K562 (cell line): ENCODE results near the gene TMEM120A. TPM values are rescaled to one million over a fixed set of nuclear protein-coding genes. Genes with fewer than 3 reads are reported as not detected.

Source experiments
- DEAF1 ChIP-seq: fragments of 450-650 bp; formaldehyde crosslinking; IDR thresholded peaks from 2 replicates; pipeline ENCODE4 v1.4.0; 2020; ENCODE audit warnings: mild to moderate bottlenecking, moderate library complexity
- FOXA1 ChIP-seq: fragments of 450-650 bp; IDR thresholded peaks from 2 replicates; pipeline ENCODE4 v1.6.1; 2016; ENCODE audit warnings: mild to moderate bottlenecking, borderline replicate concordance
- JUND ChIP-seq, 2 experiments: IDR thresholded peaks; 2 replicates in 1 of 2; 3 replicates in 1 of 2; pipeline ENCODE4 v1.6.1; 2011; ENCODE audit warnings: borderline replicate concordance in 2 of 2, low read depth in 2 of 2, low read length in 2 of 2, improper control_type of control experiment in 1 of 2, missing biosample characterization in 1 of 2, missing genetic modification characterization in 1 of 2, missing genetic modification reagents in 1 of 2
- MBD1 ChIP-seq: fragments of 250-450 bp; sonication (Bioruptor Pico); IDR thresholded peaks from 2 replicates; pipeline ENCODE4 v1.8.0; 2022; ENCODE audit warnings: inconsistent platforms
- MTF1 ChIP-seq: fragments of 250-450 bp; sonication (Bioruptor Pico); IDR thresholded peaks from 2 replicates; pipeline ENCODE4 v1.9.0; 2021; ENCODE audit warnings: moderate library complexity, mild to moderate bottlenecking, inconsistent platforms, borderline replicate concordance
- NFYB ChIP-seq: IDR thresholded peaks from 2 replicates; pipeline ENCODE4 v1.6.1; 2011; ENCODE audit warnings: mild to moderate bottlenecking, moderate library complexity; ENCODE audit not compliant: insufficient read length; ENCODE audit errors: extremely low read depth
- PHB ChIP-seq: fragments of 250-450 bp; sonication (Bioruptor Pico); IDR thresholded peaks from 2 replicates; pipeline ENCODE4 v1.5.0; 2021
- PKNOX1 ChIP-seq: fragments of 450-650 bp; IDR thresholded peaks from 2 replicates; pipeline ENCODE4 v1.6.1; 2016
- PRPF4 ChIP-seq: fragments of 200-400 bp; formaldehyde crosslinking; IDR thresholded peaks from one replicate; pipeline ENCODE4 v1.6.1; 2017; ENCODE audit warnings: low read length, low read depth, mild to moderate bottlenecking; ENCODE audit not compliant: insufficient read depth, poor library complexity, severe bottlenecking
- RAD21 ChIP-seq, 2 experiments: fragments of 250-450 bp in 1 of 2; fragments of 450-650 bp in 1 of 2; sonication (Bioruptor Pico) in 1 of 2; formaldehyde crosslinking in 1 of 2; IDR thresholded peaks in 1 of 2; conservative IDR thresholded peaks in 1 of 2; 2 replicates each; pipeline versions ENCODE4 v1.4.0 to v1.8.0; 2020 to 2022; ENCODE audit warnings: mild to moderate bottlenecking in 2 of 2, moderate library complexity in 1 of 2
- RBM22 ChIP-seq: fragments of 200-400 bp; formaldehyde crosslinking; IDR thresholded peaks from 2 replicates; pipeline ENCODE4 v1.6.1; 2018; ENCODE audit warnings: low read length, low read depth; ENCODE audit not compliant: poor library complexity, severe bottlenecking
- RBM25 ChIP-seq: fragments of 200-400 bp; formaldehyde crosslinking; IDR thresholded peaks from 2 replicates; pipeline ENCODE4 v1.6.1; 2018; ENCODE audit warnings: low read length, low read depth, moderate library complexity; ENCODE audit not compliant: severe bottlenecking
- TAF15 ChIP-seq: fragments of 200-400 bp; formaldehyde crosslinking; IDR thresholded peaks from 2 replicates; pipeline ENCODE4 v1.6.1; 2017; ENCODE audit warnings: mild to moderate bottlenecking, low read depth, low read length, moderate library complexity
- THAP12 ChIP-seq: fragments of 250-450 bp; sonication (Bioruptor Pico); IDR thresholded peaks from 2 replicates; pipeline ENCODE4 v1.9.0; 2021; ENCODE audit warnings: mild to moderate bottlenecking, inconsistent platforms
- ZC3H8 ChIP-seq: fragments of 450-650 bp; IDR thresholded peaks from 2 replicates; pipeline ENCODE4 v1.6.1; 2017
- ZKSCAN3 ChIP-seq: fragments of 250-450 bp; sonication (Bioruptor Pico); IDR thresholded peaks from 2 replicates; pipeline ENCODE4 v1.4.0; 2020
- ZNF507 ChIP-seq: conservative IDR thresholded peaks from 2 replicates; pipeline ENCODE4 v1.6.1; 2017; ENCODE audit warnings: missing genetic modification characterization, missing compliant biosample characterization
- ZNF551 ChIP-seq: fragments of 250-450 bp; sonication (Bioruptor Pico); IDR thresholded peaks from 2 replicates; pipeline ENCODE4 v1.5.0; 2021; ENCODE audit warnings: mild to moderate bottlenecking, moderate library complexity
- polyA plus RNA-seq, 8 experiments: library from polyadenylated mRNA; depleted of rRNA in 4 of 8; stranded (reverse) in 5 of 8; unstranded in 3 of 8; fragments of >200 nt; fragmentation: Nextera tagmentation in 2 of 8; fragmentation: Illumina TruSeq in 1 of 8; extraction: Ambion mirVana in 2 of 8; extraction: Trizol in 1 of 8; gene quantifications; 2 replicates each; pipeline versions ENCODE4 v1.2.1 to v1.2.3, GENCODE V29; 2011 to 2014; ENCODE audit warnings: inconsistent platforms in 1 of 8, missing spikeins in 1 of 8
- total RNA-seq, 7 experiments: library from RNA; depleted of rRNA in 6 of 7; stranded (reverse); fragments of >200 nt in 6 of 7; fragmentation: Illumina TruSeq in 2 of 7; extraction: Trizol in 2 of 7; gene quantifications; 2 replicates each; pipeline versions ENCODE4 v1.2.1 to v1.2.3, GENCODE V29; 2011 to 2021; ENCODE audit warnings: low replicate concordance in 1 of 7

TMEM120A gene
- total and polyA plus RNA-seq, 9 of the 15 experiments (the other 6 are each of a cell fraction or from before 2014, with no cell fraction given) = 2.3 to 90.2 (median 22.9) TPM

GRCh38 chr7:75993689-75994387, 557 bp downstream of the TMEM120A start (continued):
- TF ChIP-seq RAD21 (CRISPR knock-in tag; conservative IDR thresholded peaks at IDR 0.05 in 1 of 2, IDR thresholded peaks at IDR 0.05 in 1 of 2) (no peak), PHB (CRISPR knock-in tag) (0 out of 2 replicates have a peak, but pooled peaks have one; percentile 15), TAF15 (no peak), FOXA1 (no peak), JUND (IDR thresholded peaks at IDR 0.05; ENCODE audit: borderline replicate concordance, low read depth, low read length) (no peak), JUND (tag; IDR thresholded peaks at IDR 0.05; ENCODE audit: borderline replicate concordance, low read depth, low read length) (no peak), NFYB (no peak), PKNOX1 (no peak), ZKSCAN3 (CRISPR knock-in tag) (no peak), ZC3H8 (no peak), DEAF1 (CRISPR knock-in tag) (no peak), THAP12 (CRISPR knock-in tag) (peak; percentile 6; the same call in 1 of the 2 replicates), MBD1 (no peak), MTF1 (CRISPR knock-in tag) (no peak), ZNF551 (CRISPR knock-in tag) (no peak), ZNF507 (tag) (no peak), RBM22 (peak; percentile 6), RBM25 (no peak), PRPF4 (no peak)
